Small intestine (tissue), 7 donors: ENCODE measurements around the gene SURF6. TPM values are rescaled to one million over a fixed set of nuclear protein-coding genes. Genes with fewer than 3 reads are reported as not detected.

Experiments used
- DNase-seq, 2 donors: peaks; one replicate each; pipeline versions ENCODE4 v3.0.0 to v3.0.0-alpha.2; 2013
- FAIRE-seq: peaks from 2 replicates; lab custom pipeline; 2012; peaks lifted over from hg19 to GRCh38; lab: Jason Lieb, UNC
- H3K27ac ChIP-seq, 3 donors: one replicate each; pipeline ENCODE4 v1.5.1; 2013; ENCODE audit warnings: low read length in 2 of 3, mild to moderate bottlenecking in 2 of 3, control low read depth in 1 of 3, inconsistent platforms in 1 of 3, low read depth in 1 of 3, moderate library complexity in 1 of 3
- H3K27me3 ChIP-seq, 3 donors: one replicate each; pipeline ENCODE4 v1.6.1; 2013; ENCODE audit warnings: low read length in 3 of 3, inconsistent platforms in 1 of 3; ENCODE audit not compliant: control insufficient read depth in 3 of 3, insufficient read depth in 3 of 3
- H3K36me3 ChIP-seq, 3 donors: one replicate each; pipeline ENCODE4 v1.6.1; 2013; ENCODE audit warnings: low read length in 3 of 3, inconsistent platforms in 1 of 3, low read depth in 1 of 3, mild to moderate bottlenecking in 1 of 3, moderate library complexity in 1 of 3; ENCODE audit not compliant: control insufficient read depth in 3 of 3, insufficient read depth in 2 of 3
- H3K4me1 ChIP-seq, 3 donors: one replicate each; pipeline ENCODE4 v1.6.1; 2013; ENCODE audit warnings: low read length in 2 of 3, inconsistent platforms in 1 of 3, low read depth in 1 of 3, mild to moderate bottlenecking in 1 of 3, moderate library complexity in 1 of 3; ENCODE audit not compliant: control insufficient read depth in 3 of 3, insufficient read depth in 2 of 3
- H3K4me3 ChIP-seq, 3 donors: one replicate each; pipeline ENCODE4 v1.5.1; 2013; ENCODE audit warnings: low read length in 3 of 3, control low read depth in 1 of 3, inconsistent platforms in 1 of 3, low read depth in 1 of 3, mild to moderate bottlenecking in 1 of 3, moderate library complexity in 1 of 3
- H3K9me3 ChIP-seq, 2 donors: one replicate each; pipeline ENCODE4 v1.6.1; 2013; ENCODE audit warnings: low read depth in 1 of 2, low read length in 1 of 2; ENCODE audit not compliant: control insufficient read depth in 2 of 2, insufficient read depth in 1 of 2
- WGBS, 3 donors: extraction: QIAGEN DNeasy Blood & Tissue Kit; methylation state at CpG; one replicate each; pipeline ENCODE4 v1.1.7; 2013; 5-methylcytosine and 5-hydroxymethylcytosine counted together
- polyA plus RNA-seq, 4 donors: library from polyadenylated mRNA; stranded (reverse) in 3 of 4; unstranded in 1 of 4; fragments of 200-250 nt in 3 of 4; fragments of 120-200 nt in 1 of 4; gene quantifications; one replicate each; pipeline versions ENCODE4 v1.2.1 to v1.2.3, GENCODE V29; 2013
- donor health status: healthy with polysubstance abuse.
- donor health status: control.
- donor health status: control.
- donor health status: Bipolar disorder and iron deficiency.
- donor health status: healthy.

SURF6 gene
- polyA plus RNA-seq, 4 donors: 23.2 to 48.0 (median 37.0) TPM

DNA sequence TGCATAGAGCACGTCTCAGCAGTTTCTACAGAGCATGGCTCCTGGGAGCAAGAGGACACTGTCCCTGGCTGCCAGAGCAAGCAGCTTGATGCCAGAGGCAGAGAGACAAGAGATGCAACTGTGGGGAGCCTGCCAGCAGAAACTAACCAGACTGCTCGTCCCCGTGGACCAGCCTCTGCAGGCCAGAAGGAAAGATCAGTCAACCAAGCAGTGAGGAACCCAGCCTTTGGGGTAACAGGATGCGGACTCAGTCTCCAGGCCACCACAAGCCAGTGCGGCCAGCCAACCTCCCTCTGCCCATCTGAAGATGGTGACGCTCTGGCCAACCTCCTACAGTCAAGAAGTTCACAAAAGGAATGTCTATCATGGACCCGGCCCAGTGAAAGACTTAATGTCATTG is 36.2 kb upstream of the SURF6 start:
- FAIRE-seq (no peak), DNase-seq (no peak)
- WGBS, 3 donors: 62 to 65% (median 64%) methylated on average over 7 of the region's 7 CpGs
- Histone ChIP-seq H3K4me3 (no peak overlapping the region), H3K27me3 (no peaks in the 10 kb centered on the region), H3K4me1 (peaks cover 22 to 75% (median 26%) of the 10 kb centered on the region in 3 donors), H3K27ac (peak overlapping the region; percentile 69 to 89 (median 69)), H3K9me3 (no peaks in the 10 kb centered on the region), H3K36me3 (peaks cover 6 to 59% (median 8%) of the 10 kb centered on the region in 3 donors)

DNA sequence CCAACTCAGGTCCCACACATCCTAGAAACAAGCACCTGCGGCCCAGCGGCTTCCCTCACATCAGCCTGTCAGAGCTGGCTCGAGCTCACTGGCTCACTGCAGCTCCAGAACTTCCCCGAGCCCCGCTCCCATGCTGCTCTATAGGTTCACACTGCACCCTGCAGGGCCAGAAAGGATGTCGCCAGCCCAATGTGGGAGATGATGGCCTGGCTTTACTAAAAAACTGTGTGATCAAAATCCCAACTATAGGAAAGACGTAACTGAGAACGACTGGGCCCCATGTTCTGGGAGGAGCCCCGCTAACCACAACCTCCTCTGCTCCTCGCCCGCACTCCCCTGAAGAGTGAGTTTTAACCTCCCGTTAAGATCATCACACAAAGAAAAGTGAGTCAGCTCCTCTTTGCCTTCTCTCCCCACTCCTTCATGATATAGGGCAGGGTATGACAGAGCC is 35.3 kb upstream of the SURF6 start:
- Histone ChIP-seq H3K27ac (peak overlapping the region; percentile 69 to 89 (median 69)), H3K9me3 (no peaks in the 10 kb centered on the region), H3K36me3 (peaks cover 6 to 67% (median 17%) of the 10 kb centered on the region in 3 donors), H3K4me1 (peaks cover 19 to 78% (median 28%) of the 10 kb centered on the region in 3 donors), H3K4me3 (peak overlapping the region in 1 of 3 donors; percentile 25), H3K27me3 (no peaks in the 10 kb centered on the region)
- 41 to 61% (median 54%) methylated on average over 12 of the region's 12 CpGs for WGBS, 3 donors
- FAIRE-seq (no peak), DNase-seq (no peak)

DNA sequence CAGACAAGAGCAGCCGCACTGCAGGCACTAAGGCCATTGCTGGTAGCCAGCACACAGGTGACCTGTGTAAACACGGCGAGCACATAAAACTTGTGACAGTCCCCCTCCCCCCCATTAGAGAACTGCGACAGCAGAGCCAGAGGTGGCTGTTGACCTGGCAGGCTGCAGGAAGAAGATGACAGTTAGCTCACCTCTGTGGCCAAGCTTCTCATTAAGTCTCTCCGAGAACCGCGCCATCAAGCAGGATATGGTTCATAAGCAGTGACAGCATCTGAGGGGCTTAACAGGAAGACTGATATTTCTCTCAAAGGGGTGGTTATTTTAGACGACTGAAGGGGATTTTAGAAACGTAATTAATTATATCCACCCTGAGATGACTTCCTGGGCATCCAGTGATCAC is 34.7 kb upstream of the SURF6 start:
- Histone ChIP-seq H3K27ac (peak overlapping the region; percentile 69 to 93 (median 87)), H3K4me1 (peaks cover 19 to 79% (median 28%) of the 10 kb centered on the region in 3 donors), H3K9me3 (no peaks in the 10 kb centered on the region), H3K4me3 (peak overlapping the region in 1 of 3 donors; percentile 25), H3K36me3 (peaks cover 6 to 71% (median 21%) of the 10 kb centered on the region in 3 donors), H3K27me3 (no peaks in the 10 kb centered on the region)
- WGBS, 3 donors: 52 to 59% (median 58%) methylated on average over 8 to 9 of the region's 9 CpGs
- FAIRE-seq (no peak), DNase-seq (peak in 1 of 2 donors; percentile 55)

DNA sequence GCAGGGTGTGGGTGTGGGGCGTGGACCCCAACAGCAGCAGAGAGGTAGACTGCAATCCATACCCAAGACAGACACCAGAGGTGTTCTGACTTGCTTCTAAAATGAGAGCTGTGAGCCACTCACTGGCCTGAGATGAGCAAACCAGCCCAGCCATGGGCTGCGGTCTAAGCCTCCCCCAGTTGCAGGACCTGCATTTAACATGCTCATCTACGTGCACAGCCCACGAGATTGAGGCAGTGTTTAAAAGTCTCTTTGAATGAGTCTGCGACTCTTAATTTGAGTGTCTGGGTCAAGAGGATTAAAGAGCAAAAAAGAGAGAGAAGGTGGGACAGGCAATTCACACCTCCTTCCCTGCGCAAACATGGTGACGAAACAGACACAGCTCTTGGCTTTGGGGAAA is 33.9 kb upstream of the SURF6 start:
- WGBS, 3 donors: 67 to 75% (median 74%) methylated on average over 7 of the region's 7 CpGs
- no peaks in the 10 kb centered on the region for H3K27me3 ChIP-seq
- FAIRE-seq (no peak), DNase-seq (no peak)
- peak overlapping the region; percentile 69 to 93 (median 87) for H3K27ac ChIP-seq
- H3K36me3 ChIP-seq: peaks cover 8 to 78% (median 27%) of the 10 kb centered on the region in 3 donors
- H3K4me3 ChIP-seq: peak overlapping the region in 1 of 3 donors; percentile 32
- H3K9me3 ChIP-seq: no peaks in the 10 kb centered on the region
- peaks cover 19 to 81% (median 28%) of the 10 kb centered on the region in 3 donors for H3K4me1 ChIP-seq

DNA sequence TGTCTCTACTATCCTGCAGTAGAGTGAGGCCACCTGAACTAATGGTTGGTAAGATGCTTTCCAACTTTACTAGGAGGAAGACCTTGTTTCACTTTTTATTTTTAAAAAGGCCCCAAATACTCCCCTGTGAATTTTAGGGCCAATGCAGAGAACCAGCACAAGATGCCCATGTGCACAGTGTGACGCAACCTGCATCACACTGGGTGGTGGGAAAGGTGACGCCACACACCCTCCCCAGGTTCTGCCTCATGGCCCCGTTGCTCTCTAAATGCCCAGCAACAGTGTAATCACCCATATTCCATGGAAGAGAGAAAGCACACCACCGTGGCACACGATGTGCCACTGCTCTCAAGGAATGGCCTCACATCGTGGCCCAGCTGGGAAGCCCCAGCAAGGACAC is 33.4 kb upstream of the SURF6 start:
- Histone ChIP-seq H3K4me1 (peaks cover 19 to 81% (median 28%) of the 10 kb centered on the region in 3 donors), H3K36me3 (peaks cover 8 to 83% (median 27%) of the 10 kb centered on the region in 3 donors), H3K27ac (peak overlapping the region; percentile 69 to 93 (median 87)), H3K4me3 (peak overlapping the region in 1 of 3 donors; percentile 32), H3K27me3 (no peaks in the 10 kb centered on the region), H3K9me3 (no peaks in the 10 kb centered on the region)
- DNase-seq: no peak
- no peak for FAIRE-seq
- 40 to 70% (median 44%) methylated on average over 6 of the region's 6 CpGs for WGBS, 3 donors

DNA sequence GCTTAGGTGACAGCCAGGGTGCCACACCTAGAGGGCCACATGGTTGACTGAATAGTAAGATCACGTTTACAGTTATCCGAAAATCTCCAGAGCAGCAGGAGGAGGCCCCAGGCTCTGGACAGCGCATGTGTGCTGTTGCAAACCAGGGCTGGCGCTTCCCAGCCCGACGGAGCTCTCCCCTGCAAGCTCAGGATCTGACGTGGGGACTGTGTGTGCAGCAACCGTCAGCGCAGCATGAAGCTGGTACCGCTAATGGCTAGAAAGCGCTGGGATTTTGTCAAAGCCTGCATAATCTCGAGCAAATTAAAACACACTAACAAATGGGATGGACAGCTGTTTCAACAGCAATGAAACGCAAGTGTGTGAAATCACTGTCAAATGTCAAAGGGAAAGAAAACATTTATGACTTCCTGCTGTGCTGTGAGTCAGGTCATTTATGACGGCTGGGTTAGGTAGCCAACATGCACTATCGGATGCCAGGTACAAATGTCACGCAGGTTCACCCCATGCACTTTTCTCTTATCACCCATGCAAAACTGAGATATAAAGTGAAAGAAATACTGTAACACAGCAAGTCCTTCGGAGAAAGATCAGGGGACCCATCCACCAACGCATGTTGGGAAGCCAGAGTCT is 32.4 kb upstream of the SURF6 start:
- H3K4me1 ChIP-seq: peaks cover 17 to 73% (median 27%) of the 10 kb centered on the region in 3 donors
- H3K4me3 ChIP-seq: no peak overlapping the region
- peak; percentile 91 to 97 for DNase-seq

DNA sequence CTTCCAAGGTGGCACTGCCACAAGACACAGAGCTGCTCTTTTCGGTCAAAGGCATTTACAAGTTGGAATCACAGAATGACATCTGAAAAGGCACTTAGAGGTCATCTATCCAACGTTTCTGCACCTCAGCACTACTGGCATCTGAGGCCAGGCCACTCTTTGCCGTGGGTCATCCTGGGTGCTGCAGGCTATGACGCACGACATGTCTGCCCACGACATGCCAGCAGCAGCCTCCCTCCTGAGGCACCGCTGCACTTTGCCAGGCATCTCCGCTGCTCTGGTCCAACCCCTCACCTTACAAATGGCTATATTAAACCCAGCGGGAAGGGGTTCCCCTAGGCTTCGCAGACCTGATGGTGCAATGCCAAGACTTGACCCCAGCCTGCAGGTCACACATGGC is 31.8 kb upstream of the SURF6 start:
- H3K4me1 ChIP-seq: peaks cover 14 to 67% (median 22%) of the 10 kb centered on the region in 3 donors
- FAIRE-seq: no peak
- no peak for DNase-seq
- no peaks in the 10 kb centered on the region for H3K9me3 ChIP-seq
- H3K27me3 ChIP-seq: no peaks in the 10 kb centered on the region
- peak overlapping the region; percentile 71 to 93 (median 87) for H3K27ac ChIP-seq
- WGBS, 3 donors: 63 to 79% (median 74%) methylated on average over 10 of the region's 10 CpGs
- peaks cover 11 to 88% (median 35%) of the 10 kb centered on the region in 3 donors for H3K36me3 ChIP-seq
- no peak overlapping the region for H3K4me3 ChIP-seq

More for the DNA sequence above, 32.4 kb upstream of the SURF6 start:
- 17 to 54% (median 30%) methylated on average over 18 of the region's 18 CpGs for WGBS, 3 donors
- no peak for FAIRE-seq
- no peaks in the 10 kb centered on the region for H3K9me3 ChIP-seq
- peak overlapping the region; percentile 71 to 93 (median 87) for H3K27ac ChIP-seq
- peaks cover 11 to 89% (median 32%) of the 10 kb centered on the region in 3 donors for H3K36me3 ChIP-seq
- no peaks in the 10 kb centered on the region for H3K27me3 ChIP-seq

DNA sequence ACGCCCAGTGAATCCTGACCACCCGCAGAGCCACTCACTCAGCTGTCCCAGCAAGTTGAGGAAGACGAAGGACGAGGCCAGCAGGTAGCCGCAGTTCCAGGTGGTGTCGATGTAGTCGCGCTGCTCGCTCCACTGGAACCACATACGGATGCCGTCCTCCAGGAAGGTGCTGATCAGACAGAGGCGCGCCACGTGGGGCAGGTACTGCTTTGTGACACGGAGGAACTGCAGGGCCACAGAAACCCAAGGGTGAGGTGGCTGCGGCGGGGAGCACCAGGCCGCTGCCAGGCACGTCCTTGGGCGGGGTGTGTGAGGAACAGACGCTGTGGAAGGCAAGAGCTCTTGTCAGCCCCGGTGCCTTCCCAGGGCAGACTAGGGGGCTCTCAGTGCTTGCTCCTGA is 31.2 kb upstream of the SURF6 start:
- H3K36me3 ChIP-seq: peaks cover 11 to 89% (median 32%) of the 10 kb centered on the region in 3 donors
- 86 to 90% (median 89%) methylated on average over 22 of the region's 22 CpGs for WGBS, 3 donors
- FAIRE-seq: no peak
- DNase-seq: no peak
- no peaks in the 10 kb centered on the region for H3K9me3 ChIP-seq
- peaks cover 9 to 61% (median 19%) of the 10 kb centered on the region in 3 donors for H3K4me1 ChIP-seq
- no peak overlapping the region for H3K4me3 ChIP-seq
- peak overlapping the region; percentile 71 to 93 (median 87) for H3K27ac ChIP-seq
- no peaks in the 10 kb centered on the region for H3K27me3 ChIP-seq
